ENCODE measurements around the gene IKZF5.
A peak's percentile ranks its signal among the peaks of the same experiment; 100 is the strongest.

IKZF5 gene

DNA sequence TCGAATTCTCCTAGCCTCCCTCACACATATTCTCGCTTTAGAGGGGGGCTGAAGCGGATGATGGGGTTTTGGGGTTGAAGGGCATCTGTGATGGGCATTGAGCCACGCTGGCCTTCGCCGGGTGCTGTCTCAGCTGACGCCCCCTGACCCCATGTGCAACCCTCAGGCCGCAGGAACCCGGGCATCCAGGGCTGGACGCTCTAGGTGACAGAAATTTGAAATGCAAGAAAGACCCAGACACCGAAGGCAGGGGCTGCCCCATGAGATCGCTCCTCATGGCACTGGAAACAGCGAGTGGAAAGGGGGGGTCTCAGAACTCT, 53.9 kb downstream of the IKZF5 start:
- no peaks in the 10 kb centered on the region for H3F3A ChIP-seq (ENCODE audit: insufficient read depth, low read length)
- H3K9ac ChIP-seq (ENCODE audit: low read length): no peak overlapping the region
- H3K36me3 ChIP-seq (ENCODE audit: insufficient read depth, low read length): peaks cover 6% of the 10 kb centered on the region; the same call in 1 of the 2 replicates
- H3K4me3 ChIP-seq (ENCODE audit: low read depth, low read length, poor library complexity, severe bottlenecking): peak overlapping the region; percentile 76
- no peak overlapping the region for H2AFZ ChIP-seq (ENCODE audit: low read length)
- no peaks in the 10 kb centered on the region for H4K20me1 ChIP-seq (ENCODE audit: insufficient read depth, low read length)
- no peaks in the 10 kb centered on the region for H3K27me3 ChIP-seq (ENCODE audit: insufficient read depth, low read length)
- H3K9me3 ChIP-seq (ENCODE audit: low read length): no peaks in the 10 kb centered on the region
- H3K79me2 ChIP-seq (ENCODE audit: insufficient read depth, low read length): no peaks in the 10 kb centered on the region
- TF ChIP-seq EZH2 (IDR thresholded peaks at IDR 0.05; ENCODE audit: borderline replicate concordance, low read length): no peak
- H3K4me1 ChIP-seq (ENCODE audit: insufficient read depth, low read length, severe bottlenecking): peaks cover 20% of the 10 kb centered on the region
- no peak overlapping the region for H3K27ac ChIP-seq (ENCODE audit: low read depth, low read length, poor library complexity, severe bottlenecking)
- H3K4me2 ChIP-seq (ENCODE audit: low read length): 0 out of 2 replicates have a peak overlapping the region, but pooled peaks have one; percentile 34
- no peaks in the 10 kb centered on the region for H3K9me2 ChIP-seq (ENCODE audit: low read depth, low read length)

DNA sequence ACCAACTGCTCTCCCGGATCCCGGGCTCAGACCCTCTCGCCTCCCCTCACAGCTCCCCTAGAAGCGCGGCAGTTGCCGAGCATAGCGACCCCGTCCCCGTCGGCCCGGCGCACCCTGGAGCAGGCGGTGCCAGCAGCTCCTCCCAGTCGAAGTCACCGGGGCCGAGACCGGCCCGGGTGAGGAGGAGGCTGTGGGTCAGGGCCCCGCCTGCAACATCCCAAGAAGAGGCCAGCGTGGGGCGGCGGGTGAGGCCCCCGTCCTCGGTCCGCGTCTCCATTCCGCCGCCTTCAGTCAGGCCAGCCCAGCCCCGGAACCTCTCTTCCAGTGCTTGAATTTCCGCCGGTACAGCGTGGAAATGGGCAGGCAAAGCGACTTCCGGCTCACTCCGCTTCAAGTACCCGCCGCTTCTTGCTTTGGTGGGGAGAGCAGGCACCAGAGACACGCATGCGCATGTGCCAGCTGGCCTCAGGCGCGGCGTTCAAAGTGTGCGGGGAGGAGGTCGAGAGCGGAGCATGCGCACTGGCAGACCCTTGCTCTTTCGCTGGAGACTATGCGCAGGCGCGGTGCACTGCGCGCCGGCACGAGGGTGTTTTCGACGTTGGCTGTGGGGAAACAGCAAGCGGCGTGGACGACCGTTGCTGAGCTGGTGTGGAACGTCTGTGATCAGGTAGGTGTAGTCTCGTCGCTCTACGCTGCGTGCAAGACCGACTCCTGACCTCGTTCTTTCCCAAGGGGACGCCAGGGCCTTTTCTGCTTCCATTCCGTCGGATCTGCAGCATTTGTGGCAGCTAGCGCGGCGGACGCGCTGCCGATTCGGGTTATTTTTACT, 54.5 kb downstream of the IKZF5 start, which contains the start of gene C10orf88:
C10orf88 (minus strand) TSS at position 326 of the 829 bp plus-strand sequence; CDS start at position 277, 49 bp downstream.
- H3K79me2 ChIP-seq (ENCODE audit: insufficient read depth, low read length): no peaks in the 10 kb centered on the region

DNA sequence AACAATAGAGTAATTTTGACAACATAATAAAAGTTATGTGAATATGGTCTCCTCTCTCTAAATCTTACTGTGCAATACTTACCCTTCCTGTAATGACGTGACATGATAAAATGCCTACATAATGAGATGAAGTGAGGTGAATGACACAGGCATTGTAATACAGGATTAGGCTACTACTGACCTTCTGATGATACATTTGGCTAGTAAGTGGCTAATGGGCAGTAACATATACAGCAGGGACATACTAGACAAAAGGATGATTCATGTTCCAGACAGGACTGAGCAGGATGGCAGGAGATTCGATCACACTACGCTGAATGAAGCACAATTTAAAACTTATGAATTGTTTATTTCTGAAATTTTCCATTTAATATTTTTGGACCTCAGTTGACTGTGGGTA, 59.3 kb downstream of the IKZF5 start:
- Histone ChIP-seq H3K4me2 (ENCODE audit: low read length) (no peak overlapping the region), H3K27ac (ENCODE audit: low read depth, low read length, poor library complexity, severe bottlenecking) (no peak overlapping the region), H3K9me3 (ENCODE audit: low read length) (no peaks in the 10 kb centered on the region), H3K9me2 (ENCODE audit: low read depth, low read length) (no peaks in the 10 kb centered on the region), H3K27me3 (ENCODE audit: insufficient read depth, low read length) (no peaks in the 10 kb centered on the region), H3K4me3 (ENCODE audit: low read depth, low read length, poor library complexity, severe bottlenecking) (no peak overlapping the region), H3K79me2 (ENCODE audit: insufficient read depth, low read length) (no peaks in the 10 kb centered on the region), H4K20me1 (ENCODE audit: insufficient read depth, low read length) (no peaks in the 10 kb centered on the region), H3K4me1 (ENCODE audit: insufficient read depth, low read length, severe bottlenecking) (peaks cover 17% of the 10 kb centered on the region), H3F3A (ENCODE audit: insufficient read depth, low read length) (no peaks in the 10 kb centered on the region), H3K36me3 (ENCODE audit: insufficient read depth, low read length) (peaks cover 36% of the 10 kb centered on the region), H2AFZ (ENCODE audit: low read length) (no peak overlapping the region), H3K9ac (ENCODE audit: low read length) (no peak overlapping the region)
- TF ChIP-seq EZH2 (IDR thresholded peaks at IDR 0.05; ENCODE audit: borderline replicate concordance, low read length): no peak
- no peak for TF ChIP-seq CTCF (IDR thresholded peaks at IDR 0.05; ENCODE audit: low read length)

More for the DNA sequence above, 54.5 kb downstream of the IKZF5 start, which contains the start of gene C10orf88:
- Histone ChIP-seq H3K27me3 (ENCODE audit: insufficient read depth, low read length) (no peaks in the 10 kb centered on the region), H3K9me3 (ENCODE audit: low read length) (no peaks in the 10 kb centered on the region), H3K27ac (ENCODE audit: low read depth, low read length, poor library complexity, severe bottlenecking) (no peak within 1 kb of the TSS), H3K4me3 (ENCODE audit: low read depth, low read length, poor library complexity, severe bottlenecking) (peak within 1 kb of the TSS; percentile 76), H2AFZ (ENCODE audit: low read length) (no peak within 1 kb of the TSS), H4K20me1 (ENCODE audit: insufficient read depth, low read length) (no peaks in the 10 kb centered on the region), H3K4me1 (ENCODE audit: insufficient read depth, low read length, severe bottlenecking) (peaks cover 20% of the 10 kb centered on the region), H3K4me2 (ENCODE audit: low read length) (peak within 1 kb of the TSS; percentile 90), H3K9ac (ENCODE audit: low read length) (peak within 1 kb of the TSS; percentile 80), H3F3A (ENCODE audit: insufficient read depth, low read length) (no peaks in the 10 kb centered on the region), H3K9me2 (ENCODE audit: low read depth, low read length) (no peaks in the 10 kb centered on the region), H3K36me3 (ENCODE audit: insufficient read depth, low read length) (peaks cover 8% of the 10 kb centered on the region; the same call in 1 of the 2 replicates)
- TF ChIP-seq EZH2 (IDR thresholded peaks at IDR 0.05; ENCODE audit: borderline replicate concordance, low read length) (no peak), CTCF (IDR thresholded peaks at IDR 0.05; ENCODE audit: low read length) (no peak)

Data from OCI-LY1 (cell line).